Amygdala (tissue), 56 donors: ENCODE results near the gene PFN1.
A peak's percentile ranks its signal among the peaks of the same experiment; 100 is the strongest.

Experiments used
- DNase-seq, 56 donors: peaks; one replicate each; lab custom pipeline; 2025; lab: John Stamatoyannopoulos, UW

PFN1 gene

GRCh38 chr17:4948166-4948930 is at the start of gene PFN1:
Gene PFN1, minus strand, starts transcription at chr17:4948530. Its CDS starts 136 bp downstream, at chr17:4948394.
- DNase-seq, result peak in 55 of 56 donors; percentile 45 to 90 (median 78)

DNA sequence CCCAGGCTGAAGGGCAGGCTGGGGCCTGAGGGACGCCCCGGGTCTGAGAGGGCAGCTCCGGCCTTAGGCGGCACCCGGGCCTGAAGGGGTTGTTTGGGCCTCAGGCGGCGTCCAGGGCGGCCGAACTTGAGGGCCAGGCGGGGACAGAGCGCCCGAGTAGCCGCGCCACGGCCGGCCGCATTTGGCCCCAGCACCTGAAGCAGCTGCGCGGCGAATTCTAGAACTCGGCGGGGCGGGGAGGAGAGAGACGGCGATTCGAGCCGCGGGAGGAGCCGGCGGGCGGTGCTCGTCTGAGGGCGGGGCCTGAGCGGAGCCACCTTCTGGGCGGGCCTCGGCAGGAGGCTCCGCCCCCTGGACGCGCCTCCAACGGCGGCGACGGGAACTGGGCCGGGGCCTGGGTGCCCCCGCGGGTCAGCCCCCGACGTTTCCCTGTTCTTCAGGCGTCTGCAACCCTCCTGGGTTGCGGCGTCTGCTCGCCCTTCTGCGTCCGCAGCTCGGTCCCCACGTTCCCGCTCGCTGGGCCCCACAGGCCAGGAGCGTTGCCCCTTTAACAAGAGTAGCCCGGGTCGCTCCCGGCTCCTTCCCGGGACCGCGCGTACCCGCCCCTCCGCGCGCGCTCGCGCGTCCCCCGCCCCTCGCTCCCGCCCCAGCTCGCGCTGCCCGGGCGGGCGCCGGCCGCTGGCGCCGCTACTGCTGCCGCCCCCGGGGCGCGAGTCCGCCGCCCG is 49.1 kb upstream of the PFN1 start, which contains the start of the genes INCA1 and KIF1C:
Gene INCA1, minus strand, starts transcription at position 221 of the 725 bp plus-strand sequence. CDS start 3,085 bp downstream, outside the sequence.
Gene KIF1C, plus strand, starts transcription at position 649 of the 725 bp plus-strand sequence. CDS start 2,297 bp downstream, outside the sequence.
- peak; percentile 58 to 98 (median 90) for DNase-seq

DNA sequence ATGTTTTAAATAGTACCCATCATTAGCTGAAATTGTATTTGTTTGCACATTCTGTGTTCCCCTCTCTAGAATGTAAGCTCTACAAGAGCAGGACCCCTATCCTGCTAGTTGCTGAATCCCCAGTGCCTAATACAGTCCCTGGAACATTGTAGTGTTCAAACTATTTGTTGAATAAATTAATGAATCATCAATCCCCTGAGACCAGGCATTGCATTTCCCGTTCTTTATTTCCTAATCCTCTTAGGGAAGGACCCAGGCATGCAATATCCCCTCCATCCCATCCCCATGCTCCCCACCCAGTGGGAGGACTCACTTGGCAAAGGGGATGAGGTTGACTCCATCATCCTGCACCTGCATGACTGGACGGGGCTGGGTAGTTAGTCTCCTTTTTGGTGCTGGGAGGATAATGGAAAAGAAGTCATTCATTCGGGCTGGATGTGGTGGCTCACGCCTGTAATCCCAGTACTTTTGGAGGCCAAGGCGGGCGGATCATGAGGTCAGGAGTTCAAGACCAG is 45.8 kb upstream of the PFN1 start:
- no peak for DNase-seq

DNA sequence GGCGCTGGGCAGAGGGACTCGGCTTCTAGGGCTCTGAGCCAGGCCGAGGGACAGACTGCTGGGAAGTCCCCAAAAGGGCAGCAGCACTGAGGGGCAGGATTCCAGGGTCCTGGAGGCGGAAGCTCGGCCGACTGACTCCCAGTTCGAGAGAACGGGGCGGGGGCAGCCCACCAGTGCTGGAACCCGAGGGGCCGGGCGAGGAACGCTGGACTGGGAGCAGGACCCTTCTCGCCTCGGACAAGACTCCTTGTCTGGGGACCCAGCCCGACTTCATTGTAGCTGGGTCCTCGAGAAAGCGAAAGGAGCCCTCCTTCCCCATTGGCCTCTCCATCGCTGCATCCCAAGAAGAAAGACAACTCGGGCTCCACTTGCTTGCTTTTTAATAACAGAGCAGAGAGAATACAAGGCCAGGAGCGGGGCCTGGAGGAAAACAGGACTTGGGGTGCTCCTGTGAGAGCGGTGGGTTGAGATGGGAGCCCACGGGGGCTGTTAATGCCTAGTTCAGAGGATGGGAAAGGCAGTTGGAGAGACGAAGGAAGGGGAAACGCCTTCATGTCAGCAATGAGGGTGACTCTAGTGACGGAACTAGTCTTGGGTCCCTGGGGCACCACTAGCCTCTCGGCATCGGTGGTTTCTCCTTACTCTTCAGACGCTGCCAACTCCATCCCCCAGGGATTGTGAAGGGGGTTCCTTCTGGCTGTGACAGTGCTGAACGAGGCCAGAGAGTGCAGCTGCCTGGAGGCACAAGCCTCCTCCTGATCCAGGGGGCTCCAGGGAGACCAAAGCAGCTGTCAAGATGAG is 39.6 kb upstream of the PFN1 start:
- peak in 4 of 56 donors; percentile 21 to 67 (median 39) for DNase-seq

GRCh38 chr17:4986951-4987766 is 38.8 kb upstream of the PFN1 start, which contains the start of gene CAMTA2:
Gene CAMTA2, minus strand, starts transcription at chr17:4987675. Its CDS starts 1,453 bp downstream, at chr17:4986222.
- peak in 55 of 56 donors; percentile 23 to 92 (median 76) for DNase-seq

DNA sequence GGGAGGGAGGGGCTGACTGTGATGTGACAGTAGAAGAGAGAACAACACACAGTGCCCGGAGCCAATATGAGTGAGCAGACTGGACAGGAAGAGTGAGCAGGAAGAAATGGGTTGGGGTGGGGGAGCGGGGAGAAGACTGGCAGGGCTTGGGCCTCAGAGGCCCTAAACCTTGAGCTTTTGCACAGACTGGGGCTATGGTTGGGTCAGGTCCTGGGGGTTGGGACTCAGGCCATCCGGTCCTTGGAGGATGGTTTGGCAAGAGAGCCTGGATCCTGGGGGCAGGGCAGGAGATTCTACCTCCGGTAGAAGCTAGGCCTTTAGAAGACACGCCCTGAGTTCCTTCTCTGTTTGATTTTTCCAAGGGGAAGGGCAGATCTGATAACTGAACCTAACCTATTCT is 38.1 kb upstream of the PFN1 start:
- DNase-seq, result no peak

GRCh38 chr17:4982305-4982704 is 34.0 kb upstream of the PFN1 start:
- DNase-seq, result no peak

DNA sequence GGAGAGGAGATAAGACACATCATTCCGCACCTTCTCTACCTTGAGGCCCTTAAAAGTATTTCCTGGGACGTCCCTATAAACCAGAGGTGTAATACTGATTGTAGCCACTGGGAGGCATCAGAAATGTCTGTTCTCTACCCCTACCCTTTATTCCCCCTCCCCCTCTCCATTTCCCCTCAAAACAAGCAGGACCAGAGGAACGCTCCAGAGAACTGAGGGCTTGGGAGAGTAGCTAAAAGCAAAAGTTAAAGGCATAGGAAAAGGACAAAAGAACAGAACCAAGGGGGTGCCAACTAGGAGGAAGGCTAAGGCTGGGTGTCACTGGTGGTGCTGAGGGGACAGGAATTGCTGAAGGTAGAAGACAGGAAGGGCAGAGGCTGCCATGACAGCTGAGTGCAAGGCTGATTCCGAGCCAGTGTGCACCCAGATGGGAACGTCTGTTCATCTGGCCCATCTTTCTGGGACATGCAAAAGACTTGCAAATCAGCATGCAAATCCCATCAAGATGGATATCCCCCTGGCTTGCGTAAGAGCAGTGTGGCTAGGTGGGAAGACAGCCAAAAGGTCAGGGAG is 32.4 kb upstream of the PFN1 start:
- DNase-seq, result peak in 3 of 56 donors; percentile 3 to 24 (median 24)

DNA sequence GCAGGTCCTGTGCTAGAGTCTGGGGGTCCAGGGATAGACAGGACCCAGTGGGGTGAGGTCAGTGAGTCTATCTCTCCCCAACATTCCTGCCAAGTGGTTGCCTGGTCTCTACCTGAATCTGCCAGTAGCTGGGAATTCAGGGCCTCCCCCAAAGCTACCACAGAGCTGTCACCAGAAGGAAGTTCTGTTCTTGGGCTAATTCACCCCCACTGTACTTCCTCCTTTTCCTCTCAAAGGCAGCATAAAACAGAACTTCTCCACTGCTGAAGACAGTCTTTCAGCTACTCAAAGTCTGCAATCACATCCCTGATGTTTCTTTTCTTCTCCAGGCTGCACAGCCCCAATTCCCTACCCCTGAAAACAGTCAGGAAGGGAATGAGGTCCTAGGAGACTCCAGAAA is 30.4 kb upstream of the PFN1 start:
- DNase-seq, result peak in 1 of 56 donors; percentile 16

DNA sequence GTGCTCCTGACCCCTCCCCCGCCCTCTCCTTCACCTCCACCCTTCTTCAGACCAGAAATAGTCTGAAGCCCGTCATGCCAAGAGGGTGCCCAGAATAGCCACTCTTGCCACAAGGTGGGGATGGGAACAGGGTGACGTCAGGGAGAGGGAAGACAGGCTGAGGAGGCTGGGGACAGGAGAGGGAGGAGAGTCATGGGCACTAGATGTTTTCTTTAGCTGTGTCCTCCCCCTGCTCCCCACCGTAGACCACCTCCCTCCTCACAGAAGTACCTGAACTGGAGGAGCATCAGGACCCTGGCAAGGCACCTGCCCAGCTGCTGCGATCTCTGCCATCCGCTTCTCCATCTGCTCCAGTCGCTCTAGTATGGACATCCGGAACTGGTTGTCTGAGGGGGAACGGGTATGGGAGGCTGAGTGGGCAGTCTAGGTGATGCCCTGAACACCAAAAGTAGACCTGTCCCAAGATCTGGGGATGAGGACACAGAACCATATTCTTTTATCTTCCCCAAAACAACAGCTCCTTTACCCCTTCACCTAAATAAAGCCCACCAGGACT is 25.9 kb upstream of the PFN1 start:
- no peak for DNase-seq

GRCh38 chr17:4973256-4974114 is 25.2 kb upstream of the PFN1 start:
- no peak for DNase-seq

DNA sequence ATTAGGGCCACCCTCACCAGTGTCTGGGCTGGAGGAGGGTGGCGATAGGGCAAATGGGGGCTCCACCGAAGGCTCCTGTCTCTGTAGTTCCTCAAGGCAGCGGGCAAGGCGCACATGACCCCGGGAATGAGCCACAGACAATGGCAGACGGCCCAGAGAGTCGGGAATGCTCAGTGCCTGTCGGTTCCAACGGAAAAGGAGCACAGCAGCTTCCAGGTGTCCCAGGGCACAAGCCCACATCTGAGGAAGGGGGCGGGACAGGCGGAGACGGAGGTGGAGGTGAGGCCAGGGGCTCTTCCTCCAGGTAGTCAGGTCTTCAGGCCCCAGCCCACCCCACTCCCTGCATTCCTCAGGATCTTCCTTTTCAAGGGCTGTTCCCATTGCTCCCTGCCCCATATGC is 24.4 kb upstream of the PFN1 start:
- no peak for DNase-seq

DNA sequence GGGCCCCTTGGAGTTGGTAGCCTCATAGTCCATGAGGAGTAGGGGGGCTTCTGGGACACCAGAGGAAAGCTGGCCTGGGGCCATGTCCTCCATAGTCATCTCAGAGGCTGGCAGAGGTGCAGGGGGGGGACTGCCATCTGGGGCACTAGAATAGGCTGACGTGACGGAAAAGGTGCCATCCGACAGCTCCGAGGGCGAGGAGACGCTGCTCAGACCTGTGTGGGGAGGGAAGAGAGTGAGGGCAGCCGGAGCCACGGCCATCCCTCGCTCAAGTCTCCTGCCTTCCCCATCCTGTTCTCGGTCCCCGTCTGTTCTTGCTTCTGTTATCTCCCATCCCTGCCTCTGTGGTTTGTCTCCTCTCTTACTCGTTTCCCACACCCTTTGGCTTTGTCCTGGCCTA is 24.0 kb upstream of the PFN1 start:
- DNase-seq, result no peak

GRCh38 chr17:4971826-4972225 is 23.5 kb upstream of the PFN1 start:
- DNase-seq, result no peak

- no peak for DNase-seq
Measured at GRCh38 chr17:4970273-4970672, 21.9 kb upstream of the PFN1 start.

DNA sequence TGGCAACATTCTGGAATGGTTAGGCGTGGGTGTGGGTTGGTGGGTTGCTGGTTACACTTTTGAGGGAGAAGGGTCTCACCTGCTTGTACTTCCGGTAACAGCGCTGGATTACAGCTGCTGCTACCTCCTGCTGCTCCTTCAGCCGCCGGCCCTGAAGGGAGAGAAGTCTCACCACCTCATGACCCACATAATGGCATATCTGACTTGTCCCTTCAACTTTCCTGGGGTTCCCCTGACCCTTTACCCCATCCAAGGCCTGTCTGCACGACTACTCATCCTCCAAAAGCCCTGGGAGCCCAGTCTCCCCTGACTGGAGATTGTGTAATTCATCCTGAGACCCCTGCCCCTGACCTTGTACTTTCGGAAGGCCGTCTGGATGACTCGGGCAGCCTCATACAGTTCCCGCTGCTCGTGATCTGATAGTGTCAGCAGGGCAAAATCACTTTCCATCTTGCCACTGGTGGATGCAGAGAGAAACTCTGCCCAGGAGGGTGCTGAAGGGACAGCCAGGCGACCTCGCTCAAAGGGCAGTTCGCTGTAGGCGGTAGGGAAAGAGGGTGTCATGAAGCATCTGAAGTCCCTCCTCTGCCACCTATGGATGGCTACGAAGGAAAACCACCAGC is 21.3 kb upstream of the PFN1 start:
- no peak for DNase-seq

GRCh38 chr17:4969047-4969550 is 20.8 kb upstream of the PFN1 start:
- peak in 1 of 56 donors; percentile 7 for DNase-seq
